ENCODE results near the gene ZNF593.

GRCh38 chr1:26195805-26196204 lies 26.1 kb downstream of the ZNF593 start:
- TF ChIP-seq CTCF (optimal IDR thresholded peaks at IDR 0.05 in 1 of 3, IDR thresholded peaks at IDR 0.05 in 1 of 3, conservative IDR thresholded peaks at IDR 0.05 in 1 of 3; ENCODE audit: extremely low read depth in 1 of 3, insufficient read depth in 2 of 3, low read length in 3 of 3) (no peak), EZH2 (IDR thresholded peaks at IDR 0.05; ENCODE audit: low read length) (no peak)

Data from keratinocyte (primary cell).